ENCODE data around the gene CRAT. TPM values are rescaled to one million over a fixed set of nuclear protein-coding genes. Genes with fewer than 3 reads are reported as not detected.

The CRAT gene
- total and polyA plus RNA-seq, 2 donors (not counting 1 experiment from before 2014, with no cell fraction given) = 34.0 to 45.1 TPM

DNA sequence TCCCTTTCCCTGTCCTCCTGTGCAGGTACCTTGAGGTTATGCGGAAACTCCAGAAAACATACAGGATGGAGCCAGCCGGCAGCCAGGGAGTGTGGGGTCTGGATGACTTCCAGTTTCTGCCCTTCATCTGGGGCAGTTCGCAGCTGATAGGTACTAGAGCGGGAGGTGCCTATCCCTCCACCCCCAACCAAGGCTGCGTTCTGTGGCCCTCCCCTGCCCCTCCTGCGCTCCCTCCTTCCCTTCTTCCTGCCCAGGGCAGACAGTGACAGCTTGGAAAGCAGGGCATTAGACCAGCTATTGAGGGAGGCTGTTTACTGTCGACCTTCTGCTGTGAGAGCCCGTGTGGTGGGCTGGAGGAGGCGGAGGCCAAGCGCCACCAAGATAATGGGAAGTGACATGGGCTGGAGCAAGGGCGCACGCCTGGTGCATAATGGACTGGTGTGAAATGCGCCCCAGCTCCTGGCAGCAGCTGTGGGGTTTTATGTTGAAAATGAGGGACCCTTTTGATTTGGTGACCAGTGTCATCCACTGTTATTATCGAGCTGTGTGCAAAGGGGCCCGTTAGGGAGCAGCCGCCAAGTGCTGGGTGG, 25.9 kb upstream of the CRAT start:
- Histone ChIP-seq H3K4me3 (replicated peaks in 1 of 4; ENCODE audit: control extremely low read depth in 1 of 4, insufficient read depth in 1 of 4, low read depth in 3 of 4, low read length in 4 of 4) (no peak overlapping the region), H3K79me2 (ENCODE audit: control insufficient read depth, insufficient read depth, low read length) (peaks cover 2% of the 10 kb centered on the region), H3K4me1 (ENCODE audit: control insufficient read depth, extremely low read depth, insufficient read depth, low read length) (peaks cover 31% of the 10 kb centered on the region), H3K27ac (ENCODE audit: insufficient read depth, low read length) (no peak overlapping the region), H2AFZ (ENCODE audit: low read length) (no peak overlapping the region), H3K9ac (ENCODE audit: insufficient read depth, low read length) (no peak overlapping the region), H3K27me3 (ENCODE audit: control insufficient read depth, insufficient read depth, low read length) (no peaks in the 10 kb centered on the region), H4K20me1 (ENCODE audit: control insufficient read depth, extremely low read depth, insufficient read depth, low read length) (no peaks in the 10 kb centered on the region), H3K4me2 (ENCODE audit: extremely low read depth, insufficient read depth, low read length) (no peak overlapping the region), H3K36me3 (ENCODE audit: control insufficient read depth, insufficient read depth, low read length) (peaks cover 10% of the 10 kb centered on the region), H3K9me3 (ENCODE audit: control insufficient read depth, insufficient read depth, low read depth, low read length) (no peaks in the 10 kb centered on the region)
- TF ChIP-seq, protein P1, sequence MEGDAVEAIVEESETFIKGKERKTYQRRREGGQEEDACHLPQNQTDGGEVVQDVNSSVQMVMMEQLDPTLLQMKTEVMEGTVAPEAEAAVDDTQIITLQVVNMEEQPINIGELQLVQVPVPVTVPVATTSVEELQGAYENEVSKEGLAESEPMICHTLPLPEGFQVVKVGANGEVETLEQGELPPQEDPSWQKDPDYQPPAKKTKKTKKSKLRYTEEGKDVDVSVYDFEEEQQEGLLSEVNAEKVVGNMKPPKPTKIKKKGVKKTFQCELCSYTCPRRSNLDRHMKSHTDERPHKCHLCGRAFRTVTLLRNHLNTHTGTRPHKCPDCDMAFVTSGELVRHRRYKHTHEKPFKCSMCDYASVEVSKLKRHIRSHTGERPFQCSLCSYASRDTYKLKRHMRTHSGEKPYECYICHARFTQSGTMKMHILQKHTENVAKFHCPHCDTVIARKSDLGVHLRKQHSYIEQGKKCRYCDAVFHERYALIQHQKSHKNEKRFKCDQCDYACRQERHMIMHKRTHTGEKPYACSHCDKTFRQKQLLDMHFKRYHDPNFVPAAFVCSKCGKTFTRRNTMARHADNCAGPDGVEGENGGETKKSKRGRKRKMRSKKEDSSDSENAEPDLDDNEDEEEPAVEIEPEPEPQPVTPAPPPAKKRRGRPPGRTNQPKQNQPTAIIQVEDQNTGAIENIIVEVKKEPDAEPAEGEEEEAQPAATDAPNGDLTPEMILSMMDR (conservative IDR thresholded peaks at IDR 0.05 in 1 of 2, IDR thresholded peaks at IDR 0.05 in 1 of 2; ENCODE audit: low read depth in 1 of 2, low read length in 2 of 2) = no peak
- no peak for TF ChIP-seq EZH2 (IDR thresholded peaks at IDR 0.05; ENCODE audit: low read length, missing control alignments)
- no peak for DNase-seq (ENCODE audit: low read depth in 2 of 2)

DNA sequence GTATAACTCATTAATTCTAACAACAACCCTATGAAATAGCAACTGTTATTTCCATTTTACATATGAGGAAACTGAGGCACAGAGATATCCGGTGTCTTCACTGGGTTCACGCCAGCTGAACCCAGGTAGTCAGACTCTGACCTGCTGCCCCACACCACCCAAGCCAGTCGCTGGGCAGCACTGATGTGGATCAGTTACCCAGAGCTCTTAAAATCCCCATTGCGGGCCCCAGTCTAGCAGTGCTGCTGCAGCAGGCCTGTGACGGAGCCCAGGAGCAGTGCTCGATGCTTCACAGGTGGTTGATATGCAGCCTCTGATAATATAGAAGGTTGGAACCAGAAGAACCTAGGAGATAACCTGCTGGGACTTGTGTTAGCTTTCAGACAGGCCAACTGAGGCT, 24.9 kb upstream of the CRAT start:
- Histone ChIP-seq H3K4me1 (ENCODE audit: control insufficient read depth, extremely low read depth, insufficient read depth, low read length) (peaks cover 24% of the 10 kb centered on the region), H2AFZ (ENCODE audit: low read length) (no peak overlapping the region), H3K9ac (ENCODE audit: insufficient read depth, low read length) (no peak overlapping the region), H3K36me3 (ENCODE audit: control insufficient read depth, insufficient read depth, low read length) (peaks cover 13% of the 10 kb centered on the region), H3K4me2 (ENCODE audit: extremely low read depth, insufficient read depth, low read length) (no peak overlapping the region), H3K27me3 (ENCODE audit: control insufficient read depth, insufficient read depth, low read length) (no peaks in the 10 kb centered on the region), H4K20me1 (ENCODE audit: control insufficient read depth, extremely low read depth, insufficient read depth, low read length) (no peaks in the 10 kb centered on the region), H3K9me3 (ENCODE audit: control insufficient read depth, insufficient read depth, low read depth, low read length) (no peaks in the 10 kb centered on the region), H3K79me2 (ENCODE audit: control insufficient read depth, insufficient read depth, low read length) (no peaks in the 10 kb centered on the region), H3K4me3 (replicated peaks in 1 of 4; ENCODE audit: control extremely low read depth in 1 of 4, insufficient read depth in 1 of 4, low read depth in 3 of 4, low read length in 4 of 4) (no peak overlapping the region), H3K27ac (ENCODE audit: insufficient read depth, low read length) (no peak overlapping the region)
- no peak for DNase-seq (ENCODE audit: low read depth in 2 of 2)
- TF ChIP-seq, protein P1 (conservative IDR thresholded peaks at IDR 0.05 in 1 of 2, IDR thresholded peaks at IDR 0.05 in 1 of 2; ENCODE audit: low read depth in 1 of 2, low read length in 2 of 2) = no peak
- no peak for TF ChIP-seq EZH2 (IDR thresholded peaks at IDR 0.05; ENCODE audit: low read length, missing control alignments)

DNA sequence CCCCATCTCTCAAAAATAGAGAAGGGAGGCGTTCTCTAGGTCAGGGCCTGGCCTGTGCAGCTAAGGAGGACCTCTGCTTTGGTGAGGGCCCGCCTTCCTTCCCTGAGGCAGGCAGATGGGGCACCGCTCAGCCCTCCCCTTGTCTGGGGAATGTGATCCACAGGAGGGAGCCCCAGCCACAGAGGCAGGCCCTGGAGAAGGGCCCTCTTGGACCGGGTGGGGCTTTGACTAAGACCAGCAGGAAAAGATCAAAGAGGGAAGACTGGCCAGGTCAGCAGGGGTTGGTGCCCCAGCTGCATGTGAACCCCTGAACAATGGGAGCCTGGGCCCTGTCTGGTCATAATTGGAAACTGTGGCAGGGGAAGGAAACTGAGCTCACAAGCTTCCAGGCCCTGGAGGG, 22.5 kb upstream of the CRAT start:
- no peak for DNase-seq (ENCODE audit: low read depth in 2 of 2)
- H3K9me3 ChIP-seq (ENCODE audit: control insufficient read depth, insufficient read depth, low read depth, low read length) = no peaks in the 10 kb centered on the region
- no peak overlapping the region for H3K9ac ChIP-seq (ENCODE audit: insufficient read depth, low read length)
- TF ChIP-seq, protein P1 (conservative IDR thresholded peaks at IDR 0.05 in 1 of 2, IDR thresholded peaks at IDR 0.05 in 1 of 2; ENCODE audit: low read depth in 1 of 2, low read length in 2 of 2) = no peak
- no peak for TF ChIP-seq EZH2 (IDR thresholded peaks at IDR 0.05; ENCODE audit: low read length, missing control alignments)
- no peak overlapping the region for H3K27ac ChIP-seq (ENCODE audit: insufficient read depth, low read length)
- H3K4me1 ChIP-seq (ENCODE audit: control insufficient read depth, extremely low read depth, insufficient read depth, low read length) = peaks cover 6% of the 10 kb centered on the region
- no peaks in the 10 kb centered on the region for H3K27me3 ChIP-seq (ENCODE audit: control insufficient read depth, insufficient read depth, low read length)
- H4K20me1 ChIP-seq (ENCODE audit: control insufficient read depth, extremely low read depth, insufficient read depth, low read length) = no peaks in the 10 kb centered on the region
- H2AFZ ChIP-seq (ENCODE audit: low read length) = no peak overlapping the region
- no peak overlapping the region for H3K4me2 ChIP-seq (ENCODE audit: extremely low read depth, insufficient read depth, low read length)
- H3K4me3 ChIP-seq (replicated peaks in 1 of 4; ENCODE audit: control extremely low read depth in 1 of 4, insufficient read depth in 1 of 4, low read depth in 3 of 4, low read length in 4 of 4) = no peak overlapping the region
- H3K79me2 ChIP-seq (ENCODE audit: control insufficient read depth, insufficient read depth, low read length) = no peaks in the 10 kb centered on the region
- peaks cover 13% of the 10 kb centered on the region for H3K36me3 ChIP-seq (ENCODE audit: control insufficient read depth, insufficient read depth, low read length)
